ENCODE measurements around the gene EXOC2. TPM values are rescaled to one million over a fixed set of nuclear protein-coding genes. Genes with fewer than 3 reads are reported as not detected.

EXOC2 gene
- total and polyA plus RNA-seq, 10 donors: 7.0 to 32.8 (median 25.3) TPM

- Histone ChIP-seq H3K27me3 (replicated peaks in 1 of 7) (peaks cover 0 to 15% (median 0%) of the 10 kb centered on the region in 7 donors), H3K4me3 (peak overlapping the region in 4 of 8 donors; percentile 11 to 51 (median 12)), H3K36me3 (no peaks in the 10 kb centered on the region), H3K27ac (peak overlapping the region in 3 of 8 donors; percentile 49 to 57 (median 54)), H3K4me1 (peaks cover 0 to 30% (median 6%) of the 10 kb centered on the region in 6 donors), H3K9me3 (peaks cover 0 to 4% (median 0%) of the 10 kb centered on the region in 8 donors)
- intact Hi-C loops (cut with DNase I; ENCODE audit: low total_unique reads): no loop called here
- WGBS, 5 donors: 69 to 83% (median 78%) methylated on average over 18 to 29 of the region's 29 CpGs
- peak; percentile 61 for DNase-seq
- TF ChIP-seq CTCF (IDR thresholded peaks at IDR 0.05 in 8 of 11, conservative IDR thresholded peaks at IDR 0.05 in 3 of 11): no peak
- no peak for TF ChIP-seq POLR2AphosphoS5 (IDR thresholded peaks at IDR 0.05)
- no peak for TF ChIP-seq POLR2A (IDR thresholded peaks at IDR 0.05)
Measured at GRCh38 chr6:447381-448165, 245.4 kb downstream of the EXOC2 start.

- DNase-seq: peak; percentile 82
- TF ChIP-seq POLR2AphosphoS5 (IDR thresholded peaks at IDR 0.05): peak; percentile 11 to 44 (median 16)
- TF ChIP-seq POLR2A (IDR thresholded peaks at IDR 0.05): no peak
- peak in 1 of 11 experiments; percentile 12 for TF ChIP-seq CTCF (IDR thresholded peaks at IDR 0.05 in 8 of 11, conservative IDR thresholded peaks at IDR 0.05 in 3 of 11)
- intact Hi-C loops (cut with DNase I; ENCODE audit: low total_unique reads): no loop called here
- H3K4me3 ChIP-seq: peak overlapping the region in 4 of 8 donors; percentile 11 to 51 (median 12)
- H3K36me3 ChIP-seq: no peaks in the 10 kb centered on the region
- 71 to 79% (median 74%) methylated on average over 23 to 28 of the region's 28 CpGs for WGBS, 5 donors
- H3K27me3 ChIP-seq (replicated peaks in 1 of 7): peaks cover 0 to 15% (median 0%) of the 10 kb centered on the region in 7 donors
- H3K9me3 ChIP-seq: peaks cover 0 to 4% (median 0%) of the 10 kb centered on the region in 8 donors
- H3K27ac ChIP-seq: peak overlapping the region in 3 of 8 donors; percentile 49 to 57 (median 54)
- H3K4me1 ChIP-seq: peaks cover 0 to 30% (median 6%) of the 10 kb centered on the region in 6 donors
Measured at GRCh38 chr6:446418-447366, 246.2 kb downstream of the EXOC2 start.

DNA sequence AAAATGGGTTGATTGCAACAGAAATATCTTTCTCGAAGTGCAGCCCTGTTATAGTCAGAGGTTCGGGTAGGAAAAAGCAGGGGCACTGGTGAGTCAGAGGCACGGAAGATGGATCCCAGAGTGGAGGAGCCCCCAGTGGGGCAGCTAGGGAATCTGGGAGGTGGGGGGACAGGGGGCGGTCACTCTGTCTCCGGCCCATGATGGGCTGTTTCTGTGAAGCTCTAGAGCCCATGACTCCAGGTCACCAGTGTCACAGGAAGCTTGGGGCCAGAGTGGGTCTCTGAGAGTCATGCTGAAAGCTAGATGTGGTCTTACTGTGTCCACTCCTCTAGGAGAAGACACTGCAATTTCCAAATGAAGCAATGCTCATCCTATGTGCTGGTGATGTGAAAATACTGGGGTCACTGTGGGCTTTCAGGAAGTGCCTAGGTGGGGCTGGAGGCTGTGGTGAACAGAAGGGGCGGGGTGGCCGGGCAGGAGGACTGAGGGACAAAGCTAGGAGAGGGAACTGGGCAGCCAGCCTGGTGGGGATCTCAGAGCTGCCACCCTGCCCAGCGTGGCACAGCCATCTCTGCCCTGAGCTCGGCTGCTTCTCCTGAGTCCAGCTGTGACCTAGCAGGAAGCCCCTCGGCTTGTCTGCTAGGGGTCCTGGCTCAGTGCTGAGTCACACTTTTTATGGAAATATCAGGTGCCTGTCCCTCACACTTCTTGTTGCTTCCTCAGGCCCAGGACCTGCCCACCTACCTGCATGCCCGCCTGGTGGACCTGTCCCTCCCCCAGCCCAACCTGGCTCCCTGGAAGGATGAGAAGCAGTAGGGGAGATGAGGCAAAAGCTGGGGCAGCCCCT, 247.1 kb downstream of the EXOC2 start:
- Histone ChIP-seq H3K9me3 (peaks cover 0 to 4% (median 0%) of the 10 kb centered on the region in 8 donors), H3K4me1 (peaks cover 0 to 30% (median 6%) of the 10 kb centered on the region in 6 donors), H3K36me3 (no peaks in the 10 kb centered on the region), H3K27ac (no peak overlapping the region), H3K4me3 (no peak overlapping the region), H3K27me3 (replicated peaks in 1 of 7) (peaks cover 0 to 15% (median 0%) of the 10 kb centered on the region in 7 donors)
- 70 to 84% (median 74%) methylated on average over 10 to 11 of the region's 11 CpGs for WGBS, 5 donors
- peak; percentile 66 for DNase-seq
- intact Hi-C loops (cut with DNase I; ENCODE audit: low total_unique reads): no loop called here
- no peak for TF ChIP-seq CTCF (IDR thresholded peaks at IDR 0.05 in 8 of 11, conservative IDR thresholded peaks at IDR 0.05 in 3 of 11)
- TF ChIP-seq POLR2AphosphoS5 (IDR thresholded peaks at IDR 0.05): no peak
- no peak for TF ChIP-seq POLR2A (IDR thresholded peaks at IDR 0.05)

All from spleen (tissue), 11 donors.